ENCODE data around the gene ULK1.

Gene ULK1

GRCh38 chr12:131894313-131894860 is at the start of gene ULK1:
ULK1 (plus strand) TSS chr12:131894622; CDS start chr12:131895002, 380 bp downstream.
- DNase-seq, result peak; percentile 89 to 91

GRCh38 chr12:131844656-131845055 is 49.8 kb upstream of the ULK1 start:
- DNase-seq, result no peak

DNA sequence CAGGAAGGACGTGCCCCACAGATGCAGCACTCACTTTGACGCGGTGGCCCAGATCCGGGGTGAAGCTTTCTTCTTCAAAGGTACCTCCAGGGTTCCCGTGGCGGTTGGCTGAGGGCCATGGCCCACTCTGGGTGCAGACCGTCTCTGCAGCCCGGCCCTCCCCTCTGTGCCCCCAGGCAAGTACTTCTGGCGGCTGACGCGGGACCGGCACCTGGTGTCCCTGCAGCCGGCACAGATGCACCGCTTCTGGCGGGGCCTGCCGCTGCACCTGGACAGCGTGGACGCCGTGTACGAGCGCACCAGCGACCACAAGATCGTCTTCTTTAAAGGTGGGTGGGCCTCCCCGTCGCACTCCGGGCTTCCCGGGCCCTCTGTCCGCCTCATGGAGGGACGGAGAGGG is 49.3 kb upstream of the ULK1 start:
- no peak for DNase-seq

DNA sequence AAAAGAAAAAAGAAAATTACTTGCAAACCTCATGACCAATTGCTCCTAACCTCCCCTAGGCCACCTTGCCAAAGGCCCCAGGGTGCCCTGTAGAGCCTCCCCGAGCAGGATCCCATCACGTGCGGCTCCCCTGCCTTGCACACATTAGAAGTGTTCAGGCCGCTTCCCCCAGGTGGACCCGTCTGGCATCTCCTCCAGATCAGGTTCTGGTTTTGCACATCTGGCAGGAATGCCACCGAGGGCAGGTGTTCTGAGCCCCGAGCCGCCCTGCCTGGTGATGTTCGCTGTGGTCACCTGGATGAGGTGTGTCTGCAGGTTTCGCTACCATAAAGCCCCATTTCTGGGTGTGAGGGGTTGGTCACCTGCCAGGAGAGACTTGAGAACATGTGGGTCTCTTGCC is 47.0 kb upstream of the ULK1 start:
- DNase-seq, result no peak

DNA sequence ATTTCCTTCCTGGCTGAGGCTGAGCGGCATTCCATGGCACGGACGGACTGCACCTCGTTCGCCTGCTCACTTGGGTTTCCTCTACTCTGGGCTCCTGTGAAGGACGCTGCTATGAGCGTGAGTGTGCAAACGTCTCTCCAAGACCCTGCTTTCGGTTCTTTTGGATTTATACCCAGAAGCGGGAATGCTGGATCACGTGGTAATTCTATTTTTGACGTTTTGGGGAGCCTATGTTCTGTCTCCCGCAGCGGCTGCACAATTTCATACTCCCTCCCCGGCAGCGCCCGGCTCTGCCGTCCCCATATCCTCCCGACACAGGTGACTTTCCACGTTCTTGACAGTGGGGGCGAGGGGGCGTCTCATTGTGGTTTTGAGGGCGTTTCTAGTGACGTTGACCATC is 45.7 kb upstream of the ULK1 start:
- no peak for DNase-seq

DNA sequence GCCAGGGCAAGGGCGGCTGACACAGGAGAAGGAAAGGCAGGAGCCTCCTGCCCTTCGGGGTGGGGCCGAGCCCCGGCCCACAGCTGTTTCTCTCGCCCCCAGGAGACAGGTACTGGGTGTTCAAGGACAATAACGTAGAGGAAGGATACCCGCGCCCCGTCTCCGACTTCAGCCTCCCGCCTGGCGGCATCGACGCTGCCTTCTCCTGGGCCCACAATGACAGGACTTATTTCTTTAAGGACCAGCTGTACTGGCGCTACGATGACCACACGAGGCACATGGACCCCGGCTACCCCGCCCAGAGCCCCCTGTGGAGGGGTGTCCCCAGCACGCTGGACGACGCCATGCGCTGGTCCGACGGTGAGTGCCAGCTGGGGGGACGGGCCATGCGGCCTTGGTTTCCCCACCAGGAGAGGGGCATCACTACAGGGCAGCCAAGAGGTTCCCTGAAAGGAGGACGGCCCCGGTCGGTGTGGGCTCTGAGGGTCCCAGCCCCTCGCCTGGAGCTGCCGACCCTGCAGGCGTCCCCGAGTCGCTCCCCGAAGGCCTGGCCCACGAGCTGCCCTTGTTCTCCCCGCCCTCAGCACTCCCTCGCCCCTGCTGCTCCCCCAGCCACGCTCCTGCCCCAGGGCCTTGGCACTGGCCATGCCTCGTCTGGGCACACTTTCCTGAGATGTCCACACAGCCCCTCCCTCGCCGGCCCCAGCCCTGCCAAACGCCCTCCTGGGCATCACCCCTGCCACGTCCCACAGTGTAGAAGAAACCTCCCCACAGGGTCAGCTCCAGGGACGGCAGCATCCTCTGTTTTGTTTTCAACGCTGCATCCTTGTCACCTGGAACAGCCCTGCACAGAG is 44.5 kb upstream of the ULK1 start:
- no peak for DNase-seq

DNA sequence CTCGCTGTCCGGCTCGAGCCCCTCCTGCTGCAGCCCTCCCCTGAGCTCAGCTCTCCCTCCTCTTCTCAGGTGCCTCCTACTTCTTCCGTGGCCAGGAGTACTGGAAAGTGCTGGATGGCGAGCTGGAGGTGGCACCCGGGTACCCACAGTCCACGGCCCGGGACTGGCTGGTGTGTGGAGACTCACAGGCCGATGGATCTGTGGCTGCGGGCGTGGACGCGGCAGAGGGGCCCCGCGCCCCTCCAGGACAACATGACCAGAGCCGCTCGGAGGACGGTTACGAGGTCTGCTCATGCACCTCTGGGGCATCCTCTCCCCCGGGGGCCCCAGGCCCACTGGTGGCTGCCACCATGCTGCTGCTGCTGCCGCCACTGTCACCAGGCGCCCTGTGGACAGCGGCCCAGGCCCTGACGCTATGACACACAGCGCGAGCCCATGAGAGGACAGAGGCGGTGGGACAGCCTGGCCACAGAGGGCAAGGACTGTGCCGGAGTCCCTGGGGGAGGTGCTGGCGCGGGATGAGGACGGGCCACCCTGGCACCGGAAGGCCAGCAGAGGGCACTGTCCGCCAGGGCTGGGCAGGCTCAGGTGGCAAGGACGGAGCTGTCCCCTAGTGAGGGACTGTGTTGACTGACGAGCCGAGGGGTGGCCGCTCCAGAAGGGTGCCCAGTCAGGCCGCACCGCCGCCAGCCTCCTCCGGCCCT is 43.4 kb upstream of the ULK1 start:
- DNase-seq, result peak; percentile 18 to 39

DNA sequence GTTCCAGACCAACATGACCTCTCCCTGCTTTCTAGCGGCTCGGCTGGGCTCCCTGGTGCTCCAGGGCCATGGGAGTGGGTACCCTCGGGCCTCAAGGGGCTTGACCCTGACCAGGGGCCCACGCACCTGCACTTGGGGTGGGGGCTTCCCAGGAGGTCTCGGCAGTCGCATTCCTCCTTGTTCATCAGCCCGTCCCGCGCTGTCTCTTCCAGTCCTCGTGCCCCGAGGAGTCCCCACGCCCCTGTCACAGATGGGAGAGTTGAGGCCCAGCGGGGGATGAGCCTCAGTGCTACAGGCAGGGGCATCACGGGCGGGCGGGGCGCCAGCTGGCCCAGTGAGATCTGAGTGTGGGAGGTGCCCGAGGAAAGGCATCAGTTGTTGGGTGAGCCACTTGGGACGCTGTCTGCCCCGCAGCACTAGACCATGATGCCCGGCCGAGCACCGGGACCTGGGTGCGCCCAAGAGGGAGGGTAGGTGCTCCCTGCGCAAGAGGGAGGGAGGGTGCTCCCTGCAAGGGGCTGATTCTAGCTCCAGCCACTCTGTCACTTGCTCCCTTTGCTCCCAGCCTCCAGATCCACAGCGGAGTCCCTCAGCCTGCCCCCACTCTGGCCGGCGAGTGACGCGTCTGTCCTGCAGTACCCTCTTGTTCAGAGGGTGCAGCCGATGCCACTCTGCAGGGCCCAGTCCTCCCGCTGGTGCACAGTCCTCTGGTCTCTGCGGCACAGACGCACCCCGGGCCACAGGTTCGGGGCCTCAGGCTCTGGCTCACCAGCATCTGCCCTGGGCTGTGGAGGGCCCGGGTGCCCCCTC is 42.5 kb upstream of the ULK1 start:
- DNase-seq, result peak; percentile 23 to 38

- DNase-seq, result peak; percentile 36 to 63
Measured at GRCh38 chr12:131852551-131853299, 41.7 kb upstream of the ULK1 start.

DNA sequence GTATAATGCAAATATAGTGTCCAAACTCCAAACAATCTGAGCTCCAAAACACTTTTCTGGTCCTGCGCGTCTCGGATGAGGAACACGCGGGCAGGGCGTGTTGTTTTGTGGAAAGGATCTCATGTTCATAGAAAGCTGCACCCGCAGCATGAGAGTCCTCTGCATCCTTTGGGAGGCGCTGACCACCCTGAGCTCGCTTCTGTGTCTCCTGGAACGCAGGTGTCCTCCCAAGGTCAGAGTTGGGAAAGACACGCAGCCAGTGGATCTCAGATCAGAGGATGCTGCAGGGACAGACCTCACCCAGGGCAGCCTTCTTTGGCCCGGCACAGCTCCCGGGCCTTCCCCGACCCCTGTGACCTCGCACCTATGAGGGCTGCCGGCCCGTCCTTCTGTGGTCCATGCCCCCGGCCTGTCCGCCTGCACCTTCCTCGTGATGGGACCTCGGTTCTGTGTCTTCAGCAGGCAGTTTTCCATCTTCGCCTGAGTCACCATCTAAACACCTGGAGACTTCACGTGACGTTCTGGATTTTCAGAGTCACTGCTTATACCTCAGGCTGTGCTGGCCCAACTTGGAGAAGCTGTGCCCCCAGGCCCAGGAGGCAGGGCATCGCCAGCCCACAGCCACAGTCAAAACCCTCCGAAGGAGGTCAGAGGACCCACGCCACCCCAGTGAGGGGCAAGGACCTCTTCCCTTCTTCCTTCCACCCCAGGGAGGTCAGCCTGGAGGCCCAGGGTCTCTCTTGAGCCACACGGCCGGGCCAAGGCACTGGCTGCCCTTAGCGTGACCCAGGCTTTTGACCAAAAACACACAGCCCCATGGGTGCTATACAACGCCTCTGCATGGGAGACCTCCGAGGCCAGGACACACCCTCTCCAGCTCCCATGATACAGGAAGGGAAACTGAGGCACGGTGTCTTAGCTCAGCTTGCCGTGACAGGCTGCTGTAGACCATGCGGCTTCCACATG is 40.3 kb upstream of the ULK1 start:
- DNase-seq, result no peak

- no peak for DNase-seq
Measured at GRCh38 chr12:131854861-131855476, 39.5 kb upstream of the ULK1 start.

DNA sequence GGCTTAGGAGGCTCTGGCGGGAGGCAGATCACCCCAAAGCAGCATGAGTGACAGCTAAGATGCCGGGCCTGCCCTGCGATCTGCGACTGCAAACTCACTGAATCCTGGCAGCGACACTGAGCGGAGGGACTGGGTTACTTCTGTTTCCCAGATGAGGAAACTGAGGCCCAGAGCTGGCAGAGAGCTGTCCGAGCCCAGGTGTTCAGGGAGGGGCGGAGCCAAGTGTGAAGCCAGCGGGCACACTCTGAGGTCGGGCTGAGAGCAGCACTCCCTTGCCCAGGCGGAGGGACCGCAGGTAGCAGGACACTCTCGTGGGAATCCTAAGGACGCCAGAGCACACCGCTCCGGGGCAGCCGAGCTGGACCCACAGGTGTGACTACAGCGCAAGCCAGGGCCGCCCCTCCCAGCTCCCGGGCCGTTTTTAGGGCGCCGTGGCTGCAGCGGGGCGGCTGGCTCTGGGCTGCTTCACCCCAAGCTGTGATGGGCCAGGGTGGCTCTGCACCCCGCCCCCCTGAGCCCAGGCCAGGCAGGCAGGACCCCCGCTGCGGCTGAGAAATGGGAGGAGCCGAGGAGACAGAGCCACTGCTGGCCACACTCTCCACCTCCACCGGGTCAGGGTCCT is 38.8 kb upstream of the ULK1 start:
- no peak for DNase-seq

DNA sequence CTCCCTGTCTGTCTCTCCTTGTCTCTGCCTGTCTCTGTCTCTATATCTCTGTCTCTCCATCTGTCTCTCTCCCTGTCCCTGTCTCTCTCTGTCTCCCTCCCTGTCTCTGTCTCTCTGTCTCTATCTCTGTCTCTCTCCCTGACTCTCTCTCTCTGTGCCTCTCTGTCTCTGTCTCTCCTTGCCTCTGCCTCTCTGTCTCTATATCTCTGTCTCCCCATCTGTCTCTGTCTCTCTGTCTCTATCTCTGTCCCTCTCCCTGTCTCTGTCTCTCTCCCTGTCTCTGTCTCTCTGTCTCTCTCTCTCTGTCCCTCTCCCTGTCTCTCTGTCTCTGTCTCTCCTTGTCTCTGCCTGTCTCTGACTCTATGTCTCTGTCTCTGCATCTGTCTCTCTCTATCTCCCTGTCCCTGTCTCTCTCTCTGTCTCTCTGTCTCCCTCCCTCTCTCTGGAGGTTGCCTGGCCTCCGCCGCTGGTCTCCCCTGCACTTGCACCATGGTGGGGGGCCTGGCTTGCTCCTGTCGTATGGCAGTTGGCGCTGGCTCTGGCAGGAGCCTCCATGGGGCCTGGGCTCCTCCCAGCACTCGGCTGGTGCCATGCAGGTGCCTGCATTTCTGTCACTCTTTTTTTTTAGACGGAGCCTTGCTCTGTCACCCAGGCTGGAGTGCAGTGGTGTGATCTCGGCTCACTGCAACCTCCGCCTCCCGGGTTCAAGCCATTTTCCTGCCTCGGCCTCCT is 37.9 kb upstream of the ULK1 start:
- DNase-seq, result no peak

DNA sequence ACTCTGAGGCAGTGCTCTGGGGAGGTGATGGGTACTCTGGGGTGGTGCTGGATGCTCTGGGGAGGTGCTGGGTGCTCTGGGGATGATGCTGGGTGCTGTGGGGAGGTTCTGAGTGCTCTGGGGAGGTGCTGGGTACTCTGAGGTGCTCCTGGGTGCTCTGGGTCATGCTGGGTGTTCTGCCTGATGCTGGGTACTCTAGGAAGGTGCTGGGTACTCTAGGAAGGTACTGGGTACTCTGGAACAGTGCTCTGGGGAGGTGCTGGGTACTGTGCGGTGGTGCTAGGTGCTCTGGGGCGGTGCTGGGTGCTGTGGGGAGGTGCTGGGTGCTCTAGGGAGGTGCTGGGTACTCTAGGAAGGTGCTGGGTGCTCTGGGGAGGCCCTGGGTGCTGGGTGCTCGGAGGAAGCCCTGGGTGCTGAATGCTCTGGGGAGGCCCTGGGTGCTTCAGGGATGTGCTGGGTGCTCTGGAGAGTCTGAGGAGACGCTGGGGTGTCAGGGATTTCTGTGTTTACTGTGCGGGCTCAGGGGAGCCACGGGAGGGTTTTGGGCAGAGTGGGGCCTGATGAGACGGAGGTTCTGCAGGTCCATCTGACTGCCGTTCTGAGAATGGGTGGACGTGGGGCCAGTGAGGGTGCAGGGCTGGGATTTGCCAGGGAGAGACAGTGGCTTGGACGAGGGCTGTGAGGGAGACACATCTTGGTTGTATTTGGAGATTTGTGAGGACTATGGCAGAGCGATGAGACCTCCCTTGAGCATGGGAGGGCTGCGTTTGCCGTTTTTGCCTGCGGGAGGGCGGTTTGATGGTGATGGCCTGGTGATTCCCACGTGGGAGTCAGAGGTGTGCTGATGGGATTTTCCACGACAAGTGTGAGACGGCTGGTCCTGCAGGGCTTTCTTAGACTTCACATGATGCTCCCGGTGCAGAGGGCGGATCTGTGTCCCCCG is 36.2 kb upstream of the ULK1 start:
- DNase-seq, result no peak

- DNase-seq, result no peak
Measured at GRCh38 chr12:131860472-131861260, 33.8 kb upstream of the ULK1 start.

- DNase-seq, result no peak
Measured at GRCh38 chr12:131861261-131862083, 33.0 kb upstream of the ULK1 start.

DNA sequence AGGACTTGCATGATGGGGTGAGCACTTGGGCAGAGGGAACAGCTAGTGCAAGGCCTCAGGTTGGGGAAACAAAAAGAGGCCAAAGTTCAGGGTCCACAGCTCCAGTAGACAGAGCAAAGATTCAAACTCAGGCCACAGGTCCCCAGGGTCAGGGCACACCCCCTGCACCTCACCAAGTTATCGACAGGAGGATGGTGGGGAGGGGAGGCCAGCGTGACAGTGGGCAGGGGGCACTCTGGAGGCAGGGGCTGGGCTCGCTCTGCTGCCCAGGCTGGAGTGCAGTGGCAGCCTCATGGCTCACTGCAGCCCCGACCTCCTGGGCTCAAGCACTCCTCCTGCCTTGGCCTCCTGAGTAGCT is 32.4 kb upstream of the ULK1 start:
- no peak for DNase-seq

Data from Kasumi-1 (cell line).